GM12878 (cell line): ENCODE measurements around the gene LIN7A. TPM values are rescaled to one million over a fixed set of nuclear protein-coding genes. Genes with fewer than 3 reads are reported as not detected.

Experiments
- ATF7 ChIP-seq: fragments of 450-650 bp; IDR thresholded peaks from 2 replicates; pipeline ENCODE4 v1.6.1; 2016; ENCODE audit warnings: low read depth, mild to moderate bottlenecking
- CEBPB ChIP-seq, 2 experiments: fragments of 150-350 bp in 1 of 2; IDR thresholded peaks; 2 replicates each; pipeline ENCODE4 v1.6.1; 2012 to 2014; ENCODE audit warnings: low read depth in 2 of 2, low read length in 2 of 2, borderline replicate concordance in 1 of 2, inconsistent platforms in 1 of 2
- E4F1 ChIP-seq: fragments of 450-650 bp; IDR thresholded peaks from 2 replicates; pipeline ENCODE4 v1.6.1; 2018; ENCODE audit warnings: borderline replicate concordance, mild to moderate bottlenecking; ENCODE audit not compliant: partially characterized antibody
- HDAC6 ChIP-seq: fragments of 200-600 bp; sonication (generic); IDR thresholded peaks from one replicate; pipeline ENCODE4 v1.8.0; 2017; ENCODE audit warnings: antibody characterized with exemption; ENCODE audit not compliant: unreplicated experiment
- IKZF2 ChIP-seq, 2 experiments: fragments of 450-650 bp; IDR thresholded peaks; 2 replicates each; pipeline ENCODE4 v1.6.1; 2017; ENCODE audit warnings: mild to moderate bottlenecking in 2 of 2, moderate library complexity in 2 of 2
- IRF3 ChIP-seq: fragments of 450-650 bp; IDR thresholded peaks from 2 replicates; pipeline ENCODE4 v1.6.1; 2014; ENCODE audit warnings: mild to moderate bottlenecking
- JUNB ChIP-seq: IDR thresholded peaks from 2 replicates; pipeline ENCODE4 v1.6.1; 2016; ENCODE audit warnings: antibody characterized with exemption, mild to moderate bottlenecking
- MTA2 ChIP-seq: fragments of 450-650 bp; IDR thresholded peaks from 2 replicates; pipeline ENCODE4 v1.6.1; 2016; ENCODE audit warnings: low read depth, mild to moderate bottlenecking, moderate library complexity
- NFXL1 ChIP-seq: fragments of 450-650 bp; IDR thresholded peaks from 2 replicates; pipeline ENCODE4 v1.6.1; 2017; ENCODE audit warnings: antibody characterized with exemption, mild to moderate bottlenecking, borderline replicate concordance
- POLR2A ChIP-seq: IDR thresholded peaks from 2 replicates; pipeline ENCODE4 v1.6.1; 2011; ENCODE audit warnings: low read depth, mild to moderate bottlenecking, low read length
- POLR2AphosphoS5 ChIP-seq: IDR thresholded peaks from 2 replicates; pipeline ENCODE4 v1.6.1; 2011; ENCODE audit warnings: mild to moderate bottlenecking, low read length, inconsistent platforms
- RUNX3 ChIP-seq: IDR thresholded peaks from 2 replicates; pipeline ENCODE4 v1.6.1; 2012; ENCODE audit warnings: low read length, inconsistent platforms
- STAT1 ChIP-seq: fragments of 450-650 bp; conservative IDR thresholded peaks from 2 replicates; pipeline ENCODE4 v1.6.1; 2014; ENCODE audit warnings: antibody characterized with exemption, mild to moderate bottlenecking
- ZBTB33 ChIP-seq: fragments of 450-650 bp; IDR thresholded peaks from 2 replicates; pipeline ENCODE4 v1.6.1; 2017; ENCODE audit warnings: mild to moderate bottlenecking
- ZNF384 ChIP-seq: IDR thresholded peaks from 2 replicates; pipeline ENCODE4 v1.6.1; 2012; ENCODE audit warnings: low read depth, mild to moderate bottlenecking, low read length, improper control_type of control experiment, borderline replicate concordance
- ZNF592 ChIP-seq: fragments of 450-650 bp; IDR thresholded peaks from 2 replicates; pipeline ENCODE4 v1.6.1; 2017; ENCODE audit warnings: mild to moderate bottlenecking, moderate library complexity
- ZNF687 ChIP-seq: fragments of 450-650 bp; IDR thresholded peaks from 2 replicates; pipeline ENCODE4 v1.6.1; 2017; ENCODE audit warnings: mild to moderate bottlenecking, moderate library complexity
- polyA plus RNA-seq, 11 experiments: library from polyadenylated mRNA; depleted of rRNA in 4 of 11; unstranded in 6 of 11; stranded (reverse) in 5 of 11; fragments of >200 nt; fragmentation: Nextera tagmentation in 4 of 11; fragmentation: Illumina TruSeq in 1 of 11; extraction: Ambion mirVana in 4 of 11; extraction: Trizol in 1 of 11; gene quantifications; 1 replicate in 1 of 11; 2 replicates in 10 of 11; pipeline versions ENCODE4 v1.2.1 to v1.2.3, GENCODE V29; 2011 to 2016; ENCODE audit warnings: inconsistent platforms in 2 of 11, missing spikeins in 2 of 11, low read depth in 1 of 11
- total RNA-seq, 4 experiments: library from RNA; depleted of rRNA in 3 of 4; stranded (reverse); fragments of >200 nt in 3 of 4; fragmentation: Illumina TruSeq in 1 of 4; extraction: Trizol in 1 of 4; gene quantifications; 2 replicates each; pipeline versions ENCODE4 v1.2.1 to v1.2.3, GENCODE V29; 2013 to 2021

Gene LIN7A
- total and polyA plus RNA-seq, 10 of the 15 experiments (the other 5 are each of a cell fraction or from before 2014, with no cell fraction given), result 0.04 to 0.93 (median 0.35) TPM; not detected in 1

- no peak for TF ChIP-seq STAT1
- TF ChIP-seq MTA2, result peak; percentile 98
- TF ChIP-seq IRF3, result no peak
- peak; percentile 89 for TF ChIP-seq RUNX3
- peak; percentile 59 for TF ChIP-seq ZNF687
- peak; percentile 100 for TF ChIP-seq JUNB
- no peak for TF ChIP-seq ZNF592
- 0 out of 2 replicates have a peak, but pooled peaks have one; percentile 42 for TF ChIP-seq POLR2AphosphoS5
- no peak for TF ChIP-seq ZBTB33
- TF ChIP-seq ATF7, result peak; percentile 91
- TF ChIP-seq E4F1, result no peak
- TF ChIP-seq ZNF384, result no peak; the same call in 1 of the 2 replicates
- peak in 1 of 2 experiments; percentile 60; a peak in 1 of 4 replicates for TF ChIP-seq CEBPB (IDR thresholded peaks at IDR 0.05; ENCODE audit: borderline replicate concordance in 1 of 2, low read depth in 2 of 2, low read length in 2 of 2)
- TF ChIP-seq POLR2A, result no peak
- no peak for TF ChIP-seq HDAC6
- no peak for TF ChIP-seq NFXL1
- peak; percentile 88 for TF ChIP-seq IKZF2 (IDR thresholded peaks at IDR 0.05)
Observed at GRCh38 chr12:80778005-80778541, 159.7 kb downstream of the LIN7A start (continued).
